HepG2 (cell line): ENCODE measurements around the gene GNA12. TPM values are rescaled to one million over a fixed set of nuclear protein-coding genes. Genes with fewer than 3 reads are reported as not detected.
"Not testable (repeated sequence)": the region's sequence is repeated elsewhere in the genome, so short reads cannot be mapped to it uniquely, and the experiment has no call there.

ENCODE experiments used
- ATAC-seq: fragments of 200-7000 bp; cut with Tn5 transposase; 3 replicates; pipeline ENCODE4 v1.9.1; 2020; ENCODE audit warnings: mild to moderate bottlenecking, moderate library complexity
- BruUV-seq: library from RNA; stranded (reverse); fragments of 400-500 nt; replicated peaks from 2 replicates; lab custom pipeline; 2021; lab: Mats Ljungman, UMichigan
- CTCF ChIA-PET: fragments of 300-600 bp; formaldehyde crosslinking; extraction: SDS; loops from one replicate; lab custom pipeline; 2021; ENCODE audit warnings: low total read pairs, inconsistent platforms, low intra/inter-chr PET ratio; lab: Yijun Ruan, JAX
- POLR2A ChIA-PET: fragments of 350-600 bp; sonication (Branson Sonifier 250); formaldehyde crosslinking; loops from one replicate; lab custom pipeline; 2020; ENCODE audit warnings: antibody characterized with exemption, inconsistent platforms; lab: Yijun Ruan, JAX
- DNase-seq: peaks from one replicate; pipeline ENCODE4 v3.0.0-alpha.2; 2015; ENCODE audit warnings: low spot score
- FAIRE-seq: peaks from 3 replicates; lab custom pipeline; 2011; peaks lifted over from hg19 to GRCh38; lab: Jason Lieb, UNC
- H2AFZ ChIP-seq: one replicate; pipeline ENCODE4 v1.6.1; 2011; ENCODE audit warnings: low read length, inconsistent platforms
- H3K27ac ChIP-seq: fragments of 300-600 bp; 3 replicates; pipeline ENCODE4 v1.8.0; 2011; ENCODE audit warnings: mixed run types, mild to moderate bottlenecking, mixed read lengths, low read length, inconsistent platforms; ENCODE audit not compliant: insufficient read depth; ENCODE audit errors: extremely low read length
- H3K27me3 ChIP-seq, 2 experiments: fragments of 200-600 bp in 1 of 2; 2 replicates in 1 of 2; 3 replicates in 1 of 2; pipeline versions ENCODE4 v1.6.0 to v1.8.0; 2011; ENCODE audit warnings: low read length in 2 of 2, mild to moderate bottlenecking in 2 of 2, moderate library complexity in 2 of 2, inconsistent platforms in 1 of 2; ENCODE audit not compliant: insufficient read depth in 2 of 2, control insufficient read depth in 1 of 2
- H3K36me3 ChIP-seq, 2 experiments: fragments of 200-600 bp in 1 of 2; replicated peaks in 1 of 2; 2 replicates in 1 of 2; 3 replicates in 1 of 2; pipeline versions ENCODE4 v1.5.1 to v1.8.0; 2011; ENCODE audit warnings: low read length in 2 of 2, inconsistent platforms in 1 of 2; ENCODE audit not compliant: insufficient read depth in 2 of 2, control insufficient read depth in 1 of 2
- H3K4me1 ChIP-seq: 2 replicates; pipeline ENCODE4 v1.5.1; 2012; ENCODE audit warnings: low read length, inconsistent platforms; ENCODE audit not compliant: insufficient read depth
- H3K4me2 ChIP-seq: 2 replicates; pipeline ENCODE4 v1.6.0; 2011; ENCODE audit warnings: low read depth, low read length, inconsistent platforms
- H3K4me3 ChIP-seq, 3 experiments: fragments of 200-600 bp in 1 of 3; sonication (generic), shearing (Covaris generic) in 1 of 3; replicated peaks in 1 of 3; 2 replicates each; pipeline ENCODE4 v1.5.1; 2011 to 2016; ENCODE audit warnings: low read length in 3 of 3, inconsistent platforms in 2 of 3, low read depth in 2 of 3, mild to moderate bottlenecking in 2 of 3, control low read depth in 1 of 3, mixed read lengths in 1 of 3; ENCODE audit not compliant: insufficient read depth in 1 of 3
- H3K79me2 ChIP-seq: one replicate; pipeline ENCODE4 v1.6.1; 2011; ENCODE audit warnings: low read length, inconsistent platforms; ENCODE audit not compliant: insufficient read depth
- H3K9ac ChIP-seq: 2 replicates; pipeline ENCODE4 v1.6.0; 2011; ENCODE audit warnings: mild to moderate bottlenecking, low read depth, low read length, inconsistent platforms; ENCODE audit not compliant: insufficient read depth
- H3K9me3 ChIP-seq: 2 replicates; pipeline ENCODE4 v1.5.1; 2012; ENCODE audit warnings: mild to moderate bottlenecking, low read length
- H4K20me1 ChIP-seq: 2 replicates; pipeline ENCODE4 v1.6.0; 2011; ENCODE audit warnings: inconsistent platforms, mild to moderate bottlenecking, low read length, moderate library complexity; ENCODE audit not compliant: insufficient read depth
- ATF3 ChIP-seq: sonication (generic); formaldehyde crosslinking; IDR thresholded peaks from 2 replicates; pipeline ENCODE4 v1.4.0; 2020; ENCODE audit warnings: missing genetic modification reagents
- ATF4 ChIP-seq, 2 experiments: fragments of 450-650 bp in 1 of 2; sonication (generic) in 1 of 2; formaldehyde crosslinking; IDR thresholded peaks; 2 replicates each; pipeline versions ENCODE4 v1.5.0 to v1.8.0; 2020 to 2022; ENCODE audit warnings: mild to moderate bottlenecking in 1 of 2, missing genetic modification reagents in 1 of 2
- CBX5 ChIP-seq: sonication (generic); formaldehyde crosslinking; IDR thresholded peaks from 2 replicates; pipeline ENCODE4 v1.4.0; 2020; ENCODE audit warnings: missing genetic modification reagents, borderline replicate concordance
- CEBPG ChIP-seq: IDR thresholded peaks from 2 replicates; pipeline ENCODE4 v1.6.1; 2016
- FOSL2 ChIP-seq: sonication (generic); formaldehyde crosslinking; IDR thresholded peaks from 2 replicates; pipeline ENCODE4 v1.4.0; 2020; ENCODE audit warnings: missing genetic modification reagents
- KDM2A ChIP-seq: sonication (generic); formaldehyde crosslinking; IDR thresholded peaks from 2 replicates; pipeline ENCODE4 v1.4.0; 2020; ENCODE audit warnings: low read depth, missing genetic modification reagents, borderline replicate concordance
- NCOA2 ChIP-seq: sonication (generic); formaldehyde crosslinking; IDR thresholded peaks from 2 replicates; pipeline ENCODE4 v1.8.0; 2022; ENCODE audit warnings: inconsistent platforms
- REPIN1 ChIP-seq: sonication (generic); formaldehyde crosslinking; IDR thresholded peaks from 2 replicates; pipeline ENCODE4 v1.8.0; 2022; ENCODE audit warnings: missing genetic modification reagents, low read depth, mild to moderate bottlenecking, borderline replicate concordance
- SAP130 ChIP-seq: IDR thresholded peaks from 2 replicates; pipeline ENCODE4 v1.6.1; 2016; ENCODE audit warnings: low read depth
- SMAD3 ChIP-seq: sonication (generic); formaldehyde crosslinking; IDR thresholded peaks from 2 replicates; pipeline ENCODE4 v1.4.0; 2020; ENCODE audit warnings: missing genetic modification reagents
- ZNF547 ChIP-seq: sonication (generic); formaldehyde crosslinking; IDR thresholded peaks from 2 replicates; pipeline ENCODE4 v1.5.1; 2020; ENCODE audit warnings: mild to moderate bottlenecking, missing genetic modification reagents
- ZNF687 ChIP-seq: sonication (generic); formaldehyde crosslinking; IDR thresholded peaks from 2 replicates; pipeline ENCODE4 v1.5.1; 2020; ENCODE audit warnings: mild to moderate bottlenecking, missing genetic modification reagents, moderate library complexity
- ZNF781 ChIP-seq: sonication (generic); formaldehyde crosslinking; IDR thresholded peaks from 2 replicates; pipeline ENCODE4 v1.5.1; 2020; ENCODE audit warnings: borderline replicate concordance, mild to moderate bottlenecking, missing genetic modification reagents; ENCODE audit errors: not compliant biosample characterization
- WGBS: methylation state at CpG from one replicate; pipeline ENCODE4 v1.1.6; 2017; ENCODE audit warnings: low lambda C conversion rate; 5-methylcytosine and 5-hydroxymethylcytosine counted together
- in situ Hi-C: cut with HindIII; loops from 2 replicates; pipeline ENCODE4 v1.10.0; 2017; ENCODE audit warnings: low pct_unique_long_range_greater_than_20kb; ENCODE audit not compliant: extremely low pct_ligation_motif_present
- intact Hi-C: fragments of 100-400 bp; cut with micrococcal nuclease; formaldehyde crosslinking; loops from one replicate; pipeline ENCODE4 v1.10.0; 2022; ENCODE audit not compliant: unreplicated experiment
- polyA plus RNA-seq, 8 experiments: library from polyadenylated mRNA; depleted of rRNA in 3 of 8; stranded (reverse) in 7 of 8; unstranded in 1 of 8; fragments of >200 nt; fragmentation: Illumina TruSeq in 4 of 8; extraction: Trizol in 4 of 8; gene quantifications; 2 replicates each; pipeline versions ENCODE4 v1.2.1 to v1.2.3, GENCODE V29; 2011 to 2016; ENCODE audit warnings: low read depth in 4 of 8, missing spikeins in 1 of 8, mixed read lengths in 1 of 8; ENCODE audit not compliant: insufficient read depth in 1 of 8
- total RNA-seq, 5 experiments: library from RNA; depleted of rRNA; stranded (reverse); fragments of >200 nt; fragmentation: Illumina TruSeq; extraction: Trizol; gene quantifications; 2 replicates each; pipeline ENCODE4 v1.2.3, GENCODE V29; 2016; ENCODE audit warnings: low read depth in 1 of 5

The GNA12 gene
- total and polyA plus RNA-seq, 2 of the 13 experiments (the other 11 are each of a cell fraction or from before 2014, with no cell fraction given): 16.2 to 50.9 TPM

- H3K4me2 ChIP-seq: peak overlapping the region; percentile 85
- FAIRE-seq (peak; percentile 56), ATAC-seq (peak; percentile 43)
- H3K27ac ChIP-seq, H3K36me3 ChIP-seq, CTCF ChIA-PET, POLR2A ChIA-PET, H3K79me2 ChIP-seq, H3K9me3 ChIP-seq, BruUV-seq, H4K20me1 ChIP-seq, intact Hi-C loops, in situ Hi-C loops, DNase-seq: not testable (repeated sequence)
- peaks cover 12 to 52% of the 10 kb centered on the region in 2 experiments for H3K27me3 ChIP-seq
- peak overlapping the region; percentile 38; the same call in 1 of the 2 replicates for H3K9ac ChIP-seq
- peak overlapping the region; percentile 32 to 58 (median 49); a peak in 5 of 6 replicates for H3K4me3 ChIP-seq
- 4% methylated on average over 5 of the region's 8 CpGs for WGBS
- peak overlapping the region; percentile 42 for H2AFZ ChIP-seq
- peaks cover 40% of the 10 kb centered on the region for H3K4me1 ChIP-seq
- 0 out of 2 replicates have a peak, but pooled peaks have one; percentile 41 for TF ChIP-seq KDM2A
- 0 out of 2 replicates have a peak, but pooled peaks have one; percentile 4 for TF ChIP-seq NCOA2 (CRISPR knock-in tag)
- TF ChIP-seq CEBPG: peak; percentile 4; the same call in 1 of the 2 replicates
- 0 out of 2 replicates have a peak, but pooled peaks have one; percentile 21 for TF ChIP-seq FOSL2
- TF ChIP-seq SMAD3 (CRISPR knock-in tag): 0 out of 2 replicates have a peak, but pooled peaks have one; percentile 4
- peak in 1 of 2 experiments; percentile 90; a peak in 2 of 4 replicates for TF ChIP-seq ATF4 (CRISPR knock-in tag; IDR thresholded peaks at IDR 0.05)
- TF ChIP-seq ZNF781: peak; percentile 7
- TF ChIP-seq REPIN1: peak; percentile 46; the same call in 1 of the 2 replicates
- TF ChIP-seq ATF3: 0 out of 2 replicates have a peak, but pooled peaks have one; percentile 2
- TF ChIP-seq ZNF687: peak; percentile 41; the same call in 1 of the 2 replicates
- 0 out of 2 replicates have a peak, but pooled peaks have one; percentile 26 for TF ChIP-seq ZNF547 (CRISPR knock-in tag)
- TF ChIP-seq CBX5 (CRISPR knock-in tag): 0 out of 2 replicates have a peak, but pooled peaks have one; percentile 19
- 0 out of 2 replicates have a peak, but pooled peaks have one; percentile 22 for TF ChIP-seq SAP130 (CRISPR knock-in tag)
Measured at GRCh38 chr7:2694122-2694436, 150.0 kb downstream of the GNA12 start.
